RWPE2 (cell line): ENCODE data around the gene KIAA0825.
"Not testable (repeated sequence)": the region's sequence is repeated elsewhere in the genome, so short reads cannot be mapped to it uniquely, and the experiment has no call there.

Experiments used
- ATAC-seq: fragments of 200-7000 bp; cut with Tn5 transposase; 3 replicates; pipeline ENCODE4 v1.9.1; 2021; ENCODE audit warnings: low read depth
- DNase-seq: peaks from one replicate; pipeline ENCODE4 v3.0.0-alpha.2; 2020; ENCODE audit warnings: low spot score
- H3K27ac ChIP-seq: fragments of 450-650 bp; 2 replicates; pipeline ENCODE4 v1.5.1; 2017; ENCODE audit warnings: mild to moderate bottlenecking; ENCODE audit not compliant: poor library complexity, severe bottlenecking
- H3K27me3 ChIP-seq: fragments of 250-450 bp; sonication (Bioruptor Pico); 2 replicates; pipeline ENCODE4 v1.5.1; 2021; ENCODE audit warnings: mild to moderate bottlenecking, moderate library complexity; ENCODE audit not compliant: insufficient read depth, poor library complexity, severe bottlenecking
- H3K36me3 ChIP-seq: fragments of 250-450 bp; sonication (Bioruptor Pico); 2 replicates; pipeline ENCODE4 v1.5.1; 2020; ENCODE audit warnings: low read depth, mild to moderate bottlenecking, moderate library complexity
- H3K4me1 ChIP-seq: fragments of 250-450 bp; sonication (Bioruptor Pico); 2 replicates; pipeline ENCODE4 v1.5.1; 2021; ENCODE audit warnings: mild to moderate bottlenecking, moderate library complexity; ENCODE audit not compliant: insufficient read depth, poor library complexity, severe bottlenecking
- H3K4me3 ChIP-seq: fragments of 250-450 bp; sonication (Bioruptor Pico); 2 replicates; pipeline ENCODE4 v1.5.1; 2021; ENCODE audit warnings: mild to moderate bottlenecking, moderate library complexity; ENCODE audit not compliant: severe bottlenecking
- H3K9me3 ChIP-seq: fragments of 250-450 bp; sonication (Bioruptor Pico); 2 replicates; pipeline ENCODE4 v1.5.1; 2021; ENCODE audit warnings: mild to moderate bottlenecking, moderate library complexity; ENCODE audit not compliant: severe bottlenecking
- TF ChIP-seq, protein P1 (sequence below): fragments of 450-650 bp; IDR thresholded peaks from one replicate; pipeline ENCODE4 v1.5.1; 2017; ENCODE audit warnings: mild to moderate bottlenecking, moderate library complexity; ENCODE audit not compliant: poor library complexity, severe bottlenecking

The KIAA0825 gene

DNA sequence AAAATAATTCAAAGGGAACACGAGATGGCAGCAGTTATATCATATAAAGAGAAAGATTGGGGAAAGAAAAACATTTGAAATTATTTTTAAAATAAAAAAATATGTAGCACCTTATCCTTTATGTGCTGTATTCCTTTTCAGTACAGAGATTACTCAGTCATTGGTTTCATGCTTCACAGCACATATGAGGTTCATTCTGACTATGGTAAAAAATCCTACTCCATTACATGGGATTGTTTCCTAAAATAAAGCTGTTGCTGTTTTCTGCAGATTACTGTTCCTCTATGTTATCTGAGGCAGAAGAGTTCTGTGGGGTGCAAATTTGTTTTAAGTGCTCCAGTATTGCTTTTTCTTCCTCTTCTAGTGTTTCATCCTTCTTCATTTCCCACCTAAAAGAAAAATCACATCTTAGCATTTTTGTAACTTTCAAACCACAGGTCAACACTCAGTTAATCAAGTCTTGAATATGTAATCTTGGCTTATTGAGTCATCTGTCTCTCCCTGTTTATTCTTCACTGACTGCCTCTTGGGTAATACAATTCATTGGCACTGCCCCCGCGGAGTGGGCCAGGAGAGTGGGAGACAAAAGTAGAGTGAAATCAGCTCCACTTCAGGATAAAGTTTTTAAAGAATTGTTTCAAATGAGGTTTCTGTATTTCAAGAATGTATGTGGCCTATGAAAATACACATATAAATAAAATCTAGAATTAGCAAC lies 464.5 kb downstream of the KIAA0825 start:
- Histone ChIP-seq H3K4me3 (no peak overlapping the region), H3K27me3 (no peaks in the 10 kb centered on the region), H3K36me3 (no peaks in the 10 kb centered on the region), H3K9me3 (no peaks in the 10 kb centered on the region), H3K4me1 (no peaks in the 10 kb centered on the region), H3K27ac (no peak overlapping the region)
- TF ChIP-seq, protein P1, sequence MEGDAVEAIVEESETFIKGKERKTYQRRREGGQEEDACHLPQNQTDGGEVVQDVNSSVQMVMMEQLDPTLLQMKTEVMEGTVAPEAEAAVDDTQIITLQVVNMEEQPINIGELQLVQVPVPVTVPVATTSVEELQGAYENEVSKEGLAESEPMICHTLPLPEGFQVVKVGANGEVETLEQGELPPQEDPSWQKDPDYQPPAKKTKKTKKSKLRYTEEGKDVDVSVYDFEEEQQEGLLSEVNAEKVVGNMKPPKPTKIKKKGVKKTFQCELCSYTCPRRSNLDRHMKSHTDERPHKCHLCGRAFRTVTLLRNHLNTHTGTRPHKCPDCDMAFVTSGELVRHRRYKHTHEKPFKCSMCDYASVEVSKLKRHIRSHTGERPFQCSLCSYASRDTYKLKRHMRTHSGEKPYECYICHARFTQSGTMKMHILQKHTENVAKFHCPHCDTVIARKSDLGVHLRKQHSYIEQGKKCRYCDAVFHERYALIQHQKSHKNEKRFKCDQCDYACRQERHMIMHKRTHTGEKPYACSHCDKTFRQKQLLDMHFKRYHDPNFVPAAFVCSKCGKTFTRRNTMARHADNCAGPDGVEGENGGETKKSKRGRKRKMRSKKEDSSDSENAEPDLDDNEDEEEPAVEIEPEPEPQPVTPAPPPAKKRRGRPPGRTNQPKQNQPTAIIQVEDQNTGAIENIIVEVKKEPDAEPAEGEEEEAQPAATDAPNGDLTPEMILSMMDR: no peak
- ATAC-seq (no peak), DNase-seq (no peak)

DNA sequence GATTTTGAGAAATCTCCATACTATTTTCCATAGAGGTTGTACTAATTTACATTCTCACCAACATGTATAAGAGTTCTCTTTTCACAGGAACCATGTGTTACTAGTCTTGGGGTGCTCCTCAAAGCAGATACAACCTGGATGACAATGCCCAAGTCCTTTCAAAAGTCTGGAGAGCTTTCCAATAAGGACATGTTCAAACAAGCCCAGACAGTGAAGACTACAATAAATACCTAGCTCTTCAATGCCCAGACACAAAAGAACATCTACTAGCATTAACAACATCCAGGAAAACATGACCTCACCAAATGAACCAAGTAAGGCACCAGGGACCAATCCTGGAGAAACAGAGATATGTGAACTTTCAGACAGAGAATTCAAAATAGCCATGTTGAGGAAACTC lies 474.8 kb downstream of the KIAA0825 start:
- not testable (repeated sequence) for DNase-seq, H3K27me3 ChIP-seq, H3K9me3 ChIP-seq, H3K27ac ChIP-seq, H3K4me3 ChIP-seq, ATAC-seq, H3K4me1 ChIP-seq, H3K36me3 ChIP-seq

DNA sequence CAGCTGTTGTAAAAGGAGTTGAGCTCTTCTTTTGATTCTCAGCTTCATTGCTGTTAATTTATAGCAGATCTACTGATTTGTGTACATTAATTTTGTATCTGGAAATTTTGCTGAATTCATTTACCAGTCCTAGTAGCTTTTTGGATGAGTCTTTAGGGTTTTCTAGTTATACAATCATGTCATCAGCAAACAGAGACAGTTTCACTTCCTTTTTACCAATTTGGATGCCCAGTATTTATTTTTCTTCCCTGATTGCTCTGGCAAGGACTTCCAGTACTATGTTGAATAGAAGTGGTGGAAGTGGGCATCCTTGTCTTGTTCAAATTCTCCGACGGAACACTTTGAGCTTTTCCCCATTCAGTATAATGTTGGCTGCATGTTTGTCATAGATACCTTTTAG lies 478.1 kb downstream of the KIAA0825 start:
- H3K4me1 ChIP-seq: no peaks in the 10 kb centered on the region
- ATAC-seq (no peak), DNase-seq (no peak)

DNA sequence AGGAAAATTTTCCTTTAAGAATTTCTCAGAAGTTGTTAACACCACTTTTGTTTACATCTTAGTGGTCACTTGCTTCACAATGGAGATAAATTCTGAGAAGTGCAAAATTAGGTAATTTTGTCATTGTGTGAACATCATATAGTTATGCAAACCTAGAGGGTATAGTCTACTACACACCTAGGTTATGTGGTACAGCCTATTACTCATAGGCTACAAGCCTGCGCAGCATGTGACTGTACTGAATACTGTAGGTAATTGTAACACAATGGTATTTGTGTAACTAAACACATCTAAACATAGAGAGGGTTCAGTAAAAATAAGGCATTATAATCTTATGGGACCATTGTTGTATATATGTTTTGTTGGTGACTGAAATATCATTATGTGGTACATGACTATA lies 488.3 kb downstream of the KIAA0825 start:
- Histone ChIP-seq H3K4me3 (no peak overlapping the region), H3K9me3 (no peaks in the 10 kb centered on the region), H3K4me1 (no peaks in the 10 kb centered on the region), H3K27ac (no peak overlapping the region), H3K27me3 (peaks cover 5% of the 10 kb centered on the region), H3K36me3 (no peaks in the 10 kb centered on the region)
- ATAC-seq (no peak; the same call in 2 of the 3 replicates), DNase-seq (no peak)
- TF ChIP-seq, protein P1: no peak

More for the DNA sequence above, 478.1 kb downstream of the KIAA0825 start:
- H3K9me3 ChIP-seq: peaks cover 3% of the 10 kb centered on the region
- no peak overlapping the region for H3K27ac ChIP-seq
- TF ChIP-seq, protein P1: no peak
- H3K4me3 ChIP-seq: no peak overlapping the region
- H3K36me3 ChIP-seq: no peaks in the 10 kb centered on the region
- H3K27me3 ChIP-seq: no peaks in the 10 kb centered on the region

DNA sequence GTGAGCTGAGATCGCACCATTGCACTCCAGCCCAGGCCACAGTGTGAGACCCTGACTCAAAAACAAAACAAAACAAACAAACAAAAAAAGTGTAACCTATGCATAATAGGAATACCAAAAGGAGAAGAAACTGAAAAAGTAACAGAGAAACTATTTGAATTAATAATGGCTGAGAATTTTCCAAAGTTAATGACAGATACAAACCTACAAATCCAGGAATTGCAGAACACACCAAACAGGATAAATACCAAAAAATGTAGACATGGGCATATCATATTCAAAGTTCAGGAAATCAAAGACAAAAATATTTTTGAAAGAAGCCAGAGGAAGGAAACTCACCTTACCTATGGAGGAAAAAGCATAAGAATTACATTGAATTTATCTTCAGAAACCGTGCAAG lies 493.3 kb downstream of the KIAA0825 start:
- H3K36me3 ChIP-seq: no peaks in the 10 kb centered on the region
- peaks cover 5% of the 10 kb centered on the region for H3K27me3 ChIP-seq
- ATAC-seq: no peak
- no peaks in the 10 kb centered on the region for H3K4me1 ChIP-seq
- DNase-seq: no peak
- H3K27ac ChIP-seq: no peak overlapping the region
- no peak overlapping the region for H3K4me3 ChIP-seq
- no peaks in the 10 kb centered on the region for H3K9me3 ChIP-seq
- TF ChIP-seq, protein P1: no peak

DNA sequence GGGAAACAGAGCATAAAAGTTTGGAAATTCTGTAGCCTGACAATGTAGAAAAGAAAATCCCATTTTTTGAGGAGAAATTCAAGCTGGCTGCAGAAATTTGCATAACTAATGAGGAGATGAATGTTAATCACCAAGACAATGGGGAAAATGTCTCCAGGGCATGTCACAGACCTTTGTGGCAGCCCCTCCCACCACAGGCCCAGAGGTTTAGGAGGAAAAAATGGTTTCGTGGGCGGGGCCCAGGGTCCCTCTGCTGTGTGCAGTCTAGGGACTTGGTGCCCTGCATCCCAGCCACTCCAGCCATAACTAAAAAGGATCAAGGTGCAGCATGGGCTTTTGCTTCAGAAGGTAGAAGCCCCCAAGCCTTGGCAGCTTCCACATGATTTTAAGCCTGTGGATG lies 502.1 kb downstream of the KIAA0825 start:
- ATAC-seq: not testable (repeated sequence)

More for the DNA sequence above, 502.1 kb downstream of the KIAA0825 start:
- not testable (repeated sequence) for H3K4me3 ChIP-seq, H3K27me3 ChIP-seq, DNase-seq, H3K27ac ChIP-seq, H3K36me3 ChIP-seq, H3K9me3 ChIP-seq, H3K4me1 ChIP-seq
